ENCODE data around the gene IARS2.
A peak's percentile ranks its signal among the peaks of the same experiment; 100 is the strongest.
"Not testable (repeated sequence)": the region's sequence is repeated elsewhere in the genome, so short reads cannot be mapped to it uniquely, and the experiment has no call there.

IARS2 gene

DNA sequence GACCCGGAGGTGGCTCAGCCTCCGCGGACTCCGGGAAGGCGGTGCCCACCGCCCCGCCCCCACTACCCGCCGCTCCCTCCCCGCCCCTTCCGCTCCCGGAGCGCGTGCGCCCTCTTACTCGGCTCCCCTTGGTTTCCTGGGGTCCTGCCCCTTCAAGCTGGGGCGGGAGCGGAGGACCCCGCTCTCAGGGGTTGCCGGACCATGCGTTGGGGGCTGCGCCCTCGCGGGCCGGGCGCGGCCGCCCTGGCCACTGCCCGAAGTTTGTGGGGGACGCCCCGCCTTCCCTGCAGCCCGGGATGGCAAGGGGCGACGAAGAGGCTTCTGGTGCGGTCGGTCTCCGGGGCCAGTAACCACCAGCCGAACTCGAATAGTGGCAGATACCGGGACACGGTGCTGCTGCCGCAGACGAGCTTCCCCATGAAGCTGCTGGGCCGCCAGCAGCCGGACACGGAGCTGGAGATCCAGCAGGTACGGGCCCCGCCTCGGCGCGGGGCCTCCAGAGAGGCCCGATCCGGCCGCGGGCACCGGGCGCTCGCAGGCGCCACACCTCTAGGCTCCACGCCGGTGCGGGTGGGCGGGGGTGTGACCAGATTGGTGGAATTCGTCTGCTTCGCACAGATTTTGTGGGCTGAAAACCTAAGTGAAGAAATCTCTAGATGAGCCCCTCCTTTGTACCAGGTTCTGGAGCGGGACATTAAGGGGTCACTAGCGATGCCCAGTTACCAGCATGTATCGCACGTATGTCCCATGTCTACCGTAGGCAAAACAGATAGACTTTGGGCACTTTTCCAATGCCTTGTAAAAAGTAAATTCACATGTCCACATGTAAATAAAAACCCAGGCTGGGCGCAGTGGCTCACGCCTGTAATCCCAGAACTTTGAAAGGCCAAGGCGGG, at the start of gene IARS2:
Gene IARS2, plus strand, starts transcription at position 117 of the 896 bp plus-strand sequence. Its CDS starts 85 bp downstream, at position 202.
- DNase-seq: peak; percentile 92

DNA sequence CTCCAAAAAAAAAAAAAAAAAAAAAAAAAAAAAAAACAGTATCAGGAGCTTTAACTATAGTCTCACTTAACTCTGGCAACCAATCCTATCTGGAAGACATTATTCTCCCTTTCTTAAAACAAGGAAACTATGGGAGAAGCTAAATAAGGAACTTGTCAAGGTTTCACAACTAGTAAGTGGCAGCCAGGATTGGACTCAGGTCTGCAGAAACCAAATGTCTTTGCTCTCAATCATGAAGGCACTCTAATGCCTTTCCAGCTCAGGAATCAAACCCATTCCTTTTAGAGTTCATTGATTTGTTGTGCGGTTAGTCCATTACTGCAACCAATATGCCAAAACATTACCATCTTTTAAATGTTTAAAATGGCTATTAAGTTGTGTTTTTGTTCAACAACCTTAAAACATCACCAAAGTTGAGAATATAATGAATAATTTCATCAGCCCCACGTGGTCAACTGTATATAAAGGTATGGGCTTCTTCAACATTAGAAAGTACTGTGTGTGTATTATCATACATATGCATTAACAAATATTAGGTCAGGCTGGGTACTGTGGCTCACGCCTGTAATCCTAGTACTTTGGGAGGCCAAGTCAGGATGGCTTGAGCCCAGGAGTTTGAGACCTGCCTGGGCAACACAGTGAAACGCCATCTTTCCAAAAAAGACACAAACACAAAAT, 49.1 kb upstream of the IARS2 start:
- no peak for DNase-seq

DNA sequence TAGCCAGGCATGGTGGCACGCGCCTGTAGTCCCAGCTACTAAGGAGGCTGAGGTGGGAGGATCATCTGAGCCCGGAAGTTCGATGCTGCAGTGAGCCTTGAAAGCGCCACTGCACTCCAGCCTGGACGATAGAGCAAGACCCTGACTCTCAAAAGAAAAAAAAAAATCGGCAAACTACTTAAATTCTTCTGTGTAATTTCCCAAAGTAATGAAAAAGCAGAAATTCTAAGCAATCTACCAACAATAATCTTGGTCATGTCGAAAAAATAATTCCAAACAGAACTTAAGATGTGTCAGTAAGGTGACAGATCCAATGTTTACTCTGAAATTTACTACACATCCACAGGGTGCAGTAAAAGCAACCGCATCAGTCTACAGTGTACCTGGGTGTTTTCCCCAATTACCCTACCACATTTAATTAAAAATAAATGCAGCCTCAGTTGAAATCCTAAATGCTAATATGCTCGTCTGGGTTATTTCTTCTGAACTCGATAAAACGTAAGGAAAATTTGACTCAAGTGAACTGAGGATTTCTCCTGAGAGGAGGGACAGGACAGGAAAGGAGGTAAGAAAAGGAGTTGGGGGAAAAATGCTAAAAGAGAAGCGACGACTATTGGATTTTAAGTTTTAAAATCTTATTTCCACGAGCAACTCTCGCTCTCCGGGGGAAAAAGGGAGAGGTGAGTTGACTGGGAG, 48.4 kb upstream of the IARS2 start:
- DNase-seq: peak; percentile 39

DNA sequence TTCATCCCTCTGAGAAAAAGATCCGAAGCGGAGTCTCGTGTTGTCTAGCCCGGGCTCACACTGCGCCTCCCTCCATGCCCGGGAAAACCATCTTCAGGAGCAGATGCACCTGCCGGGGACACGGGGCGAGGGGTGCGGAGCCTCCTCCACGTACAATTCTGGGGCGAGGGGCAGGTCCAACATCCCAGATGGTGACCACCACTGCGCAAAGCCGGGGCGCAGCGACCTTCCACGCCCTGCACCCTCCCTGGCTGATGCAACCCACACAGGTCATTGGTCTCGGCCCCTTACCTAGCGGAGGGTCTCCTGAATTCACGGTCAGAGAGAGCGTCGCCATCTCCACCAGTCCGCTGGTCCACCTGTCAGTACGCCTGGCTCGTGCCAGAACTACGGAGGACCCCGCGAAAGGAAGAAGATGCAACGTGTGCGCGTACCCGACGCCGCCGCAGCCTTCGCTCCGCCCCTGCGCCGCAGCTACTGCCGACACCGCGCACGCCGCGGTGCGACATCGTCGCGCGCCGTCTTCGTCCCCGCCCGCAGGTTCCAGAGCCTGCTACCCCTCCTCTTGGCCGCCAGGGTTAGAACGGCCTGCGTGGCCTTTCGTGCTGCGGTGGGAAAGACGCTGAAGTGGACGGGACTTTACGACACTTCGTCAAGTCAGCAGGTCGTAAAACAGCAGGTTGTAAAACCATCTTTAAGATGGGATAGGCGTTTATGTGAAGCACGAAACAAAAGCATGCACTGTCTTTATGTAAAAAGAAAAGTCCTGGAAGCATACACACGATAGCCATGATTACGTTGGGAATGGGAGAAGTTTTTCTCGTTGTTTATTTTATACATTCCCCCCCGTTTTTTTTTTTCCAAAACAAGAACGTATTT, 47.6 kb upstream of the IARS2 start, which contains the start of gene EPRS1:
Gene EPRS1, minus strand, starts transcription at position 454 of the 879 bp plus-strand sequence. Its CDS starts 117 bp downstream, at position 337.
- DNase-seq: peak; percentile 97

DNA sequence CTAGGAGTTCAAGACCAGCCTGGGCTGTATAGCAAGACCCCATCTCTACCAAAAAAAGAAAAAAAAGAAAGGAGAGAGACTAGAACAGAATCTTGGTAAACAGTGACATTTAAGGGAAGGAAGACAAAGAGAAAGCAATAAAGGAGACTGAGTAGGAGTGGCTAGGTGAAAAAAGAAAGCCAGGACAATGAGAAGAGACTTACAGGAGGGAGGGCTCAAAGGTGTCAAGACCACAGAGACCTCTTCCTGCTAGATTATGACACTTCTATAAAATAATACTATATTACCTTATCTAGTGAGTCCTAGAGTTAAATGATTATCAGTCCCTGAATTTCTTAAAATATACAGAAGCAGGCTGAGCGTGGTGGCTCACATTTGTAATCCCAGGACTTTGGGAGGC, 37.6 kb upstream of the IARS2 start:
- no peak for DNase-seq

DNA sequence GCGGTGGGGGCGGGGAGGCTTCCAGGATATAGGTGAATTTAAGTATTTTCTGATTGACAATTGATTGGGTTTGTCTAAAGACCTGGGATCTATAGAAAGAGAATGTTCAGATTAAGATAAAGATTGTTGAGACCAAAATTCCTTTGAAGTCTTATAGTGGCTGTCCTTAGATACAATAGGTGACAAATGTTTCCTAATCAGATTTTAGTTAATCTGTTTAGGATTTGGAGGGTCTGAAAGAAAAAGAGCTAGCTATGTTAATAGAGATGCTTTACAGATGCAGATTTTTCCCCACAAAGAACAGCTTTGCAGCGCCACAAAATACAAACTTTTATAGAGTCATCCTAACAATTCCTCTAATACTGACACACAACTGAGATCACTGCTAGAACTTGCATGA, 33.1 kb upstream of the IARS2 start:
- no peak for DNase-seq

DNA sequence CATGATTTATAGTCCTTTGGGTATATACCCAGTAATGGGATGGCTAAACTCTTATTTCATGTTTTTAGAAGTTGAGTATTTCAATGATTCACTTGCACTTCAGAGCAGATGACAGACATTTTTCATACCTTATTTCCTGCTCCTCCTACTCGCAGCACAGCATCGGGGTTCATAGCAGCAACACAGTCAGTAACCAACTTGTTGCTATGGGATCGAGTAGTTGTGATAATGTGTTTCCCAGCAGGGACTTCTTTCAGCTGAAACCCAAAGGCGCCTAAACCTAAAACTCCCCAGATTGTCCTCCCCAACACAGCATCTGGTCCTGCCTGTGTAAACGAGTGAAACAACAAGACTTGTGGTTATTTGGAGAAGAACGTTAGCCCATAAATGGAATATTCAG, 31.3 kb upstream of the IARS2 start:
- DNase-seq: no peak

DNA sequence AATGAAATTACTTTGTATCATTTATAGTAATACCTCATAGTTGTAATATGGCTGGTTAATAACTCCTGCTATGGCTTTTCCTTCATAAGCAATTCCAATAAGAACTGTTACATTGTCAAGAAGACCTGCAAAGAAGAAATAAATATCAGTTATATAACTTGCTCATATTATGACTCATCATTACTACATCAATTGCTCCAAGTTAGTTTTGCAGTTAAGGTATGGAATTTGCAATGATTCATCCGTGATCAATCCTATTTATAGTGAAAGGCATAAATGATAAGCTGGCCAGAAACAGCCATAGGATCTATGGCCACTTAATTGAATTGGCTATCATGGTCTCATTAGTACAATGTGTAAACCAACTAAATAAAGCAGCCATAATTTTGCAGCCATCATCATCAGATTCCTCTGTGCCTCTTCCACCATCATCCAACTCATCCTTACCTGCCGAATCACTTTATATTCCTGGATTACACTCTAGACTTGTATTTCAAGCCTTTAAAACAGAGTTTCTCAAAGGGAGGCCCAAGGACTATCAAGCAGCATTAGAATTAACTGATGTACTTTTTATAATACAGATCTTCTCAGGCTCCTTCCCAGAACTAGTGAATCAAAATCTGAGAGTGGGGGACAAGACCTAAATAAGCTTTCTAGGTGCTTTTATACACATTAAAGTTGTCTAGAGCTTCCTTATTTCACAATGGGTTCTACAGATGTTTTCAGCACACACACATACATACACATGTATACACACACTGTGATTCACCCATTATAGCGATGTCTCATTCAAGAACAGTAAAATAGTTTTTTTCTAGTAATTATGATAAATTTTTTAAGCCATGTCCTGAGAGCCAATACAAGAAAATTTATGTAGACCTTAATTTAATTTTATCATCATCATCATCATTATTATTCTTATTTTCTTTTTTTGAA, 26.4 kb upstream of the IARS2 start:
- no peak for DNase-seq

DNA sequence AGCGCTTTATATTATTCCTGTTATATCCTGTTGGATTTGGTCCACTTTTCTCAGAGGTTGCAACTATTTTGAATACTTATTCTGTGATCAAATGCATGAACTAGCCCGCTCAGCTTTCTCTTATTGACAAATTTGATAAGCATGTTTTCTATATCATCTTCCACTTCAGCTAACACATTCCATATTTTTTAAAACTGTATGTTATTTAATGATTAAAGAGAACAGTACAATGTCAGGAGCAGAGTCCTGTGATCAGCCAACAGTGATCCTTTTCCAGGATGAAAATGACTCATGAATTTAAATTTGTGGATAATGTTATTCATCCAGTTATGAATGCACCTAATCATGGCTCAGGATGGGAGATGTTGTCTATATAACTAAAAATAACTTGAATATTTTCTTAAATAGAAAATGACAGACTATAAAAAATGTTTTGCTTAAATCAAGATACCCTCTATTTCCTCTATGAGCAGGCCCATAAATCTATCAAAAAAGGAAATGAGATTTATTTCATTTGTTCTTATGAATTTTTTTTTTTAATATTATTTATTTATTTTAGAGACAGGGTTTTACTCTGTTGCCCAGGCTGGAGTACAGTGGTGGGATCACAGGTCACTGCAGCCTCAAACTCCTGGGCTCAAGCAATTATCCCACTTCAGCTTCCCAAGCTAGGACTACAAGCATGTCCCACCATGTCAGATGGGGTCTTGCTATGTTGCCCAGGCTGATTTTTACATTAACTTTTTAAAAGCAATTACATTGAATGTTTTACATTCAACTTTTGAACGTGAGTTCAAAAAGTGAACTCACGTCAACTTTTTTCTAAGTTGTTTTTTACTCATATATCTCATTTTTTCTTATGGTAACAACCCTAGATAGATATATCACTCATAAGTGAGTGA, 16.8 kb upstream of the IARS2 start:
- no peak for DNase-seq

DNA sequence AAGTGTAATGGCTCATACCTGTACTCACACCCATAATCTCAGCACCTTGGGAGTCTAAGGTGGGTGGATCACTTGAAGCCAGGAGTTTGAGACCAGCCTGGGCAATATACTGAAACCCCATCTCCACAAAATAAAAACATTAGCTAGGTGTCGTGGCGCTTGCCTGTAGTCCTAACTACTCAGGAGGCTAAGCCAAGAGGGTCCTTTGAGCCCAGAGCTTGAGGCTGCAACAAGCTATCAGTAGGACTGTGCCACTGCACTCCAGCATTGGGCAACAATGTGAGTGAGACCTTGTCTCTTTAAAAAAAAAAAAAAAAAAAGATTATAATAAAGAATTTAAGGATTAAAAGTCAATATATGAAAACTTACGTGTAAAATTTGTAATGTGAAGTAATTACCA, 16.0 kb upstream of the IARS2 start:
- no peak for DNase-seq

DNA sequence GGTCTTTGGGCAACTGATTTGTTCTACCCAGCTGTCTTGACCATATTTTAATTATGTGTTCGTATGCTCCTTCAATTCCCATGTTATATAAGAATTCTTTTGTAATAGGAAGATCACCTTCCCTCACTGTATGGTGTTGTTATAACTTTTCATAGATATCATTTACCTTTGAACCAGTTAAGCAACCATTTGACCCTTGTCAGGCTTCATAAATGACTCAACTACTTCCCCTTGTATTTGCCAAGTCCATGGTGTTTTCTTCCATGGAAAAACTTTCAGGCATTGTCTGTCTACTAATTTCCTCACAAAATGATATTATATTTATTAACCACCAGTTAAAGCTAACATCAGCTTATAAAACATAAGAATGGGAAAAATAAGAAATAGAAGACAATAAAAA, 9.5 kb upstream of the IARS2 start:
- no peak for DNase-seq

DNA sequence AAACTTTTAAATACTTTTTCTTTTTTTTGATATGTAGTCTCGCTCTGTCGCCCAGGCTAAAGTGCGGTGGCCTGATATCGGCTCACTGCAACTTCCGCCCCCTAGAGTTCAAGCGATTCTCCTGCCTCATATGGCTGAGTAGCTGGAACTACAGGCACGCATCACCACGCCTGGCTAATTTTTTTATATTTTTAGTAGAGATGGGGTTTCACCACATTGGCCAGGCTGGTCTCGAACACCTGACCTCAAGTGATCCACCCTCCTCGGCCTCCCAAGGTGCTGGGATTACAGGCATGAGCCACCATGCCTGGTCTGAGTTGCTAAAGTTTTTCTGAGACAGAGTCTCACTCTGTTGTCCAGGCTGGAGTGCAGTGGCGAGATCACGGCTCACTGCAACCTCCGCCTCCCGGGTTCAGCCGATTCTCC, 7.7 kb upstream of the IARS2 start:
- DNase-seq: not testable (repeated sequence)

DNA sequence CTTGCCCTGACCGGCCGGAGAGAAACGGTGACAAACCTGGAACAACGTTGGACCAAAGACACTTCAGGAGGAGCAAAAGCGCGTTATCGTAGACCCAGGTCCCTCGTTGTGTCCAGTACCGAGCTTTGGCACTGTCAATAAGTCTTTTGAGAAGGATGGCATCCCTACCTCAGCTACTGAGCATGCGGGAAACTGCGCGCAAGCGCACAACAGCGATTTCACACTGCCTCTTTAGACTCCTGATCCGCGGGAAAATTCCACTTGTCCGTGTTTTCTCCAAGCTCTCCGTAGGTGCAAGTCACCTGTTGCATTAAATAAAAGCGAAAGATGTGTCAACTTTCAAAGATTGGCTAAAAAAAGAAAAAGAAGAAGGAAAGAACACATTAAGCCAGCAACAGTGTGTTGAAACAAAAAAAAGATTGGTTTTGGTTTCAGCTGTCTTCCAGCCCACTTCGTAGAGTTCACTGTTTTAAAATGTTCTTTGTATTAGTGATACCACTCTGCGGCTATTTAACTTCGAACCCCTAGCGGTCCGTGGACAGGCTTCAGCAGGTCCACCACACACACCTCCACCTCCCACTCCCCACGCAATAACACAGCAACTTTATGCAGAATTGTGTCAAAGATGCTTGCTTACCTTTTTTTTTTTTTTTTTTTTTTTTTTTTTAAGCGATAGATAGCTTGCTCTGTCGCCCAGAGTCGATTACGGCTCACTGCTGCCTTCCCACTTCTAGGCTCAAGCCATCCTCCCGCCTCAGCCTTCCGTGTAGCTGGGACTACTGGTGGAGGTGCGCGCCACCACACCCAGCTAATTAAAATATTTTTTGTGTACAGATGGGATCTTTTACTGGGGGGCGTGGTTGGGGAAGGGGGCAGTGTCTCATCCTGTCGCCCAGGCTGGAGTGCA, 4.0 kb upstream of the IARS2 start, which contains the start of gene BPNT1:
Gene BPNT1, minus strand, starts transcription at position 139 of the 907 bp plus-strand sequence. CDS start 9,942 bp downstream, outside the sequence.
- DNase-seq: peak; percentile 97

DNA sequence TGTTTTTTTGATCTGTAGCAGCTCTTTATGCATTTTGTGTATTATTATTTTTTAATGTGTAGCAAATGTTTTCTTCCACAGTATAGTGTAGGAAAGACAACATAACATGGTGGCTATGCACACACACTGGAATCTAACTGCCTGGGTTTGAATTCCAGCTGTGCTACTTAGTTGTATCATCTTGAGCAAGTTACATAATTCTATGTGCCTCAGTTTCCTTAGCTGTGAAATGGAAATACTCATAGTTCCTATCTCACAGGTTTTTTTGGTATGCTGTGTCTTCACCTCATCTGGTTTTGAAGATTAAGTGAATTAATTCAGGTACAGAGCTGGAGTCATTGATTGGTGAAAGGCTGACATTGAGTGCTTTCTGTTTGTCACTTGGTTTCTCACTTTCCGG, 1.2 kb upstream of the IARS2 start:
- DNase-seq: no peak

DNA sequence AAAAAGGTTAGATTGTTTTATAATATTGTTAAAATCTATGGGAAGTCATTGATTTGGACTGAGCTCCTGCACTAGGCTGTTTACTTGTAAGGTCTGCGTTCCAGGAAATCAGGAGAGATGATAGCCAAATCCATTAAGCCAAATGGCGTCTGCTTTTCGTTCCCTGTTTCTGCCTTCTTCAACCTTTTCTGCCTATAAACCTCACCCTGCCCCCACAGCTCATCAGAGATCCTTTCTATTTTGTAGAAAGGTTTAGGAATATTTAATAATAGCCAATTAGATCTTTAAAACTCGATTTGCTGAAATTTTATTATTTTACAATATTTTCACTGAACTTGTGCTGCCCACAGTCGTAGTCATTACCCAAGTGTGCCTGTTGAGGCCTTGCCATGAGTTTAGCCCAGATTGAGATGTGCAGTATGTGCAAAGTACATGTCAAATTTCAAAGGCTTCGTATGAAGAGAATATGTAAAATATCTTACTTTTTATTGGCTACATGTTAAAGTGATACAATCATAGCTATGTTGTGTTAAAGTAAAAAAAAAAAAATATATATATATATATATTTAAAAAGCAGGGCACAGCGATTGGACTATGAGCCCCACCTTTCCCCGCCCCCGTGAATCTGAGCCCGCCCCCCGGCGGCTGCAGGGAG, 444 bp upstream of the IARS2 start:
- no peak for DNase-seq

DNA sequence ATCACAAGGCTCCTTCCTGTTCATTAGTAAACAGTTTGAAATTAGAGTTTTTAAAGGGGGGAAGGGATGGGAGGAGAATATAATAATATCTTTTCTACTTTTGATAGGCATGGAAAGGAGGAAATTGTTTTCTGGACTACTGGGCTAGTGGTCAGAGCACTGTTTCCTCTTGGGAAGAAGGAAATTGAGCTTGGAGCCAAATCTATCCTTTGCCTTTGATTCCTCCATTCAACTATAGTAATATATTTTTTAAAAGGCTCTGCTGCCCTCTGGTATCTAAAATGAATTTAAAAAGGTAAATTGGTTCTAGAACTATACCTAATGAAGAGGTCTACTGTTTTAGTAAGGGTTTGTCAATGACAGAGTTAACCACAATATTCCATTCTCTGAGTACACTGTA, 5.9 kb downstream of the IARS2 start:
- DNase-seq: no peak

DNA sequence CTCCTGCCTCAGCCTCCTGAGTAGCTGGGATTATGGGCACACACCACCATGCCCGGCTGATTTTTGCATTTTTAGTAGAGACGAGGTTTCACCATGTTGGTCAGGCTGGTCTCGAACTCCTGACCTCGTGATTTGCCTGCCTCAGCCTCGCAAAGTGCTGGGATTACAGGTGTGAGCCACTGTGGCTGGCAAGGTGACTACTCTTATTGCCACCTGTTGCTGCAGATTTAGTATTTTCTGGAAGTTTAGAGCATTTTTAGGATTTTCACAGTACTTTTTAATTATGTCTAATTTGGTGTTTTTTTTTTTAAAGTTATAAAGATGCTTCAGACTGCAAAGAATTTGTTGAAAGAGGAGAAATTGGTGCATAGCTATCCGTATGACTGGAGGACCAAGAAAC, 16.5 kb downstream of the IARS2 start:
- not testable (repeated sequence) for DNase-seq

DNA sequence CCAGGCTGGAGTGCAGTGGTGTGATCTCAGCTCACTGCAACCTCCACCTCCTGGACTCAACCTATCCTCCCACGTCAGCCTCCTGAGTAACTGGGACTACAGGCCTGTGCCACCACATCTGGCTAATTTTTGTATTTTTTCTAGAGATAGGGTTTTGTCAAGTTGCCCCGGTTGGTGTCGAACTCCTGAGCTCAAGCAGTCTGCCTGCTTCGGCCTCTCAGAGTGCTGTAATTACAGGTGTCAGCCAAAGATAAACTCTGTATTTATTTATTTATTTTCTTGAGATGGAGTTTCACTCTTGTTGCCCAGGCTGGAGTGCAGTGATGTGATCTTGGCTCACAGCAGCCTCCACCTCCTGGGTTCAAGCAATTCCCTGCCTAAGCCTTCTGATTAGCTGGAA, 18.7 kb downstream of the IARS2 start:
- not testable (repeated sequence) for DNase-seq

All from activated CD4-positive, alpha-beta T cell treated with anti-CD3 and anti-CD28 coated beads, Interleukin-2, amount 50 U/mL, for 16 hours (primary cell).